Endothelial cell of umbilical vein (primary cell): ENCODE measurements around the gene ADSL. TPM values are rescaled to one million over a fixed set of nuclear protein-coding genes. Genes with fewer than 3 reads are reported as not detected.

Experiments used
- BruUV-seq: library from RNA; stranded (reverse); fragments of 400-500 nt; replicated peaks from 2 replicates; lab custom pipeline; 2021; lab: Mats Ljungman, UMichigan
- CTCF ChIA-PET: fragments of 300-600, 350-600 bp; sonication (Branson Sonifier 250); formaldehyde crosslinking; loops from one replicate; lab custom pipeline; 2021; ENCODE audit warnings: antibody characterized with exemption, inconsistent platforms; lab: Charles Lee
- POLR2A ChIA-PET: fragments of 300-600, 350-600 bp; sonication (Branson Sonifier 250); formaldehyde crosslinking; loops from one replicate; lab custom pipeline; 2021; ENCODE audit warnings: antibody characterized with exemption, inconsistent platforms; lab: Charles Lee
- DNase-seq: peaks from one replicate; pipeline ENCODE4 v3.0.0-alpha.2; 2011; ENCODE audit warnings: low read depth, low spot score
- FAIRE-seq: peaks from 2 replicates; lab custom pipeline; 2011; peaks lifted over from hg19 to GRCh38; lab: Jason Lieb, UNC
- H2AFZ ChIP-seq: 2 replicates; pipeline ENCODE4 v1.6.0; 2012; ENCODE audit warnings: low read depth, low read length, control low read depth, inconsistent platforms
- H3K27ac ChIP-seq: 2 replicates; pipeline ENCODE4 v1.5.1; 2011; ENCODE audit warnings: low read depth, mild to moderate bottlenecking, control low read depth, low read length, moderate library complexity; ENCODE audit not compliant: insufficient read depth
- H3K27me3 ChIP-seq, 2 experiments: 2 replicates each; pipeline versions ENCODE4 v1.6.0 to v1.6.1; 2011; ENCODE audit warnings: low read length in 2 of 2, mixed read lengths in 1 of 2; ENCODE audit not compliant: control insufficient read depth in 2 of 2, insufficient read depth in 2 of 2
- H3K36me3 ChIP-seq, 2 experiments: 2 replicates in 1 of 2; 3 replicates in 1 of 2; pipeline ENCODE4 v1.5.1; 2011; ENCODE audit warnings: low read length in 2 of 2, mild to moderate bottlenecking in 1 of 2, moderate library complexity in 1 of 2; ENCODE audit not compliant: control insufficient read depth in 2 of 2, insufficient read depth in 2 of 2; ENCODE audit errors: extremely low read depth in 1 of 2
- H3K4me1 ChIP-seq: 3 replicates; pipeline ENCODE4 v1.5.1; 2011; ENCODE audit warnings: mild to moderate bottlenecking, low read length; ENCODE audit not compliant: control insufficient read depth, insufficient read depth; ENCODE audit errors: extremely low read depth
- H3K4me2 ChIP-seq: 2 replicates; pipeline ENCODE4 v1.6.1; 2011; ENCODE audit warnings: low read length, control low read depth, mixed read lengths; ENCODE audit not compliant: insufficient read depth
- H3K4me3 ChIP-seq, 3 experiments: fragments of 200-600 bp in 1 of 3; sonication (generic), shearing (Covaris generic) in 1 of 3; replicated peaks in 1 of 3; 2 replicates each; pipeline ENCODE4 v1.5.1; 2011 to 2016; ENCODE audit warnings: control low read depth in 3 of 3, low read length in 3 of 3, mild to moderate bottlenecking in 2 of 3, inconsistent platforms in 1 of 3, low read depth in 1 of 3, moderate library complexity in 1 of 3; ENCODE audit not compliant: insufficient read depth in 1 of 3
- H3K79me2 ChIP-seq: 2 replicates; pipeline ENCODE4 v1.6.0; 2012; ENCODE audit warnings: low read length, inconsistent platforms; ENCODE audit not compliant: control insufficient read depth, insufficient read depth
- H3K9ac ChIP-seq: replicated peaks from 2 replicates; pipeline ENCODE3; 2011; ENCODE audit warnings: low read length, control low read depth; ENCODE audit not compliant: insufficient read depth; ENCODE audit errors: extremely low read depth
- H3K9me1 ChIP-seq: replicated peaks from 3 replicates; pipeline ENCODE4 v1.6.0; 2011; ENCODE audit warnings: mild to moderate bottlenecking, low read length; ENCODE audit not compliant: control insufficient read depth, insufficient read depth; ENCODE audit errors: extremely low read depth
- H3K9me3 ChIP-seq: replicated peaks from 2 replicates; pipeline ENCODE4 v1.5.1; 2012; ENCODE audit warnings: low read length, inconsistent platforms; ENCODE audit not compliant: control insufficient read depth, insufficient read depth
- H4K20me1 ChIP-seq: replicated peaks from 2 replicates; pipeline ENCODE3; 2011; ENCODE audit warnings: mild to moderate bottlenecking, low read length; ENCODE audit not compliant: control insufficient read depth, insufficient read depth; ENCODE audit errors: extremely low read depth
- EZH2 ChIP-seq: IDR thresholded peaks from 2 replicates; pipeline ENCODE4 v1.6.1; 2012; ENCODE audit warnings: borderline replicate concordance, low read depth, mild to moderate bottlenecking, moderate library complexity, low read length, inconsistent platforms; ENCODE audit not compliant: severe bottlenecking
- FOS ChIP-seq: IDR thresholded peaks from 2 replicates; pipeline ENCODE4 v1.6.1; 2011; ENCODE audit warnings: mild to moderate bottlenecking, low read length, moderate library complexity, borderline replicate concordance; ENCODE audit not compliant: insufficient read depth
- GATA2 ChIP-seq: IDR thresholded peaks from 2 replicates; pipeline ENCODE4 v1.7.0; 2011; ENCODE audit warnings: low read depth, mild to moderate bottlenecking, moderate library complexity, mixed read lengths, low read length; ENCODE audit not compliant: insufficient read length, insufficient read depth
- JUN ChIP-seq: IDR thresholded peaks from 2 replicates; pipeline ENCODE4 v1.6.1; 2011; ENCODE audit warnings: borderline replicate concordance, low read depth; ENCODE audit not compliant: insufficient read length, insufficient read depth
- MYC ChIP-seq: IDR thresholded peaks from one replicate; pipeline ENCODE4 v1.6.1; 2011; ENCODE audit warnings: mild to moderate bottlenecking, low read depth, low read length
- POLR2A ChIP-seq: IDR thresholded peaks from 2 replicates; pipeline ENCODE4 v1.6.1; 2012; ENCODE audit warnings: low read depth, mild to moderate bottlenecking, control low read depth, low read length
- POLR2AphosphoS5 ChIP-seq: IDR thresholded peaks from 2 replicates; pipeline ENCODE4 v1.6.1; 2012; ENCODE audit warnings: low read depth, mild to moderate bottlenecking, control low read depth, low read length, moderate library complexity; ENCODE audit not compliant: insufficient read depth
- dilution Hi-C: fragments of 300-500 bp; cut with MboI; formaldehyde crosslinking; loops from one replicate; pipeline ENCODE4 v1.15.0; 2019; ENCODE audit warnings: low sequenced_read_pairs; ENCODE audit not compliant: extremely low pct_ligation_motif_present
- intact Hi-C: fragments of 100-400 bp; cut with micrococcal nuclease; formaldehyde crosslinking; loops from one replicate; pipeline ENCODE4 v1.10.0; 2022
- polyA plus RNA-seq, 4 experiments: library from polyadenylated mRNA; depleted of rRNA in 3 of 4; stranded (reverse) in 3 of 4; unstranded in 1 of 4; fragments of >200 nt; gene quantifications; 2 replicates each; pipeline versions ENCODE4 v1.2.1 to v1.2.3, GENCODE V29; 2011 to 2012; ENCODE audit warnings: missing spikeins in 1 of 4
- total RNA-seq: library from RNA; stranded (reverse); gene quantifications from 2 replicates; pipeline ENCODE4 v1.2.3, GENCODE V29; 2021
- TF ChIP-seq, protein P1 (sequence below), 2 donors: IDR thresholded peaks; 1 replicate in 1 of 2; 2 replicates in 1 of 2; pipeline ENCODE4 v1.5.1; 2011; ENCODE audit warnings: low read length in 2 of 2, mild to moderate bottlenecking in 2 of 2, moderate library complexity in 2 of 2, control low read depth in 1 of 2, inconsistent platforms in 1 of 2, low read depth in 1 of 2; ENCODE audit not compliant: insufficient read depth in 1 of 2; ENCODE audit errors: extremely low read depth in 1 of 2
- TF ChIP-seq, protein P2 (sequence below): IDR thresholded peaks from 2 replicates; pipeline ENCODE4 v1.6.1; 2011; ENCODE audit not compliant: insufficient read depth, insufficient read length

The ADSL gene
- total and polyA plus RNA-seq, 2 donors (not counting 3 experiments of a cell fraction or from before 2014, with no cell fraction given) = 103 to 141 TPM

DNA sequence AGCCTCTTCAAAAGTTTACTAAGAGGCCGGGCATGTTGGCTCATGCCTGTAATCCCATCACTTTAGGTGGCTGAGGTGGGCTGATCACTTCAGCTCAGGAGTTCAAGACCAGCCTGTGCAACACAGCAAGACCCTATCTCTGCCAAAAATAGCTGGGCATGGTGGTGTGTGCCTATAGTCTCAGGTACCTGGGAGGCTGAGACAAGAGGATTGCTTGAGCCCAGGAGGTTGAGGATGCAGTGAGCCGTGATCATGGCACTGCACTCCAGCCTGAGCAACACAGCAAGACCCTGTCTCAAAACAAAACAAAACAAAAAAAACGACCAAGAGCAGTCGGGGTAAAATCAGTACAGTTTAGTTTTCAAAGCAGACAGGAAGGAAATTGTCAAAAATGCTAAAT lies 4.7 kb upstream of the ADSL start:
- BruUV-seq = no TSS peak

DNA sequence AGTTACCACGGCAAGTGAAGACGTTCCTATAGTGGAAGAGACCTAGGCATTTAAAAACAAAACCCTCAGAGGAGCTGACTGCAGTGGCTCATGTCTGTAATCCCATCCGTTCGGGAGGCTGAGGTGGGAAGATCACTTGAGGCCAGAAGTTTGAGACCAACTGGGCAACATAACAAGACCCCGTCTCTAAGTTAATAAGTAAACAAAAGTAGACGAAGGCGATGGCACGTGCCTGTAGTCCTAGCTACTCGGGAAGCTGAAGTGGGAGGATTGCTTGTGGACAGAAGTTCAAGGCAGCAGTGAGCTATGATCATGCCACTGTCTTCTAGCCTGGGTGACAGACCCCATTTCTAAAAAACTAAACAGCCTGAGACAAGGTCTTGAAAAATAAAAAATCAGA lies 3.8 kb upstream of the ADSL start:
- dilution Hi-C loops (no loop called here), intact Hi-C loops (no loop called here)
- POLR2A ChIA-PET = interaction anchor here (1.0 kb wide), 1 partner anchor 165 kb away, joined by 3 read pairs; the partner anchor contains the start of gene TNRC6B
- H2AFZ ChIP-seq = no peak overlapping the region
- no peak overlapping the region for H3K9ac ChIP-seq
- no peak overlapping the region for H3K27ac ChIP-seq
- peaks cover 12% of the 10 kb centered on the region for H3K79me2 ChIP-seq
- no peak overlapping the region for H3K4me3 ChIP-seq
- TF ChIP-seq JUN = no peak
- no peak for TF ChIP-seq FOS
- no peak for TF ChIP-seq POLR2AphosphoS5
- TF ChIP-seq, protein P1, sequence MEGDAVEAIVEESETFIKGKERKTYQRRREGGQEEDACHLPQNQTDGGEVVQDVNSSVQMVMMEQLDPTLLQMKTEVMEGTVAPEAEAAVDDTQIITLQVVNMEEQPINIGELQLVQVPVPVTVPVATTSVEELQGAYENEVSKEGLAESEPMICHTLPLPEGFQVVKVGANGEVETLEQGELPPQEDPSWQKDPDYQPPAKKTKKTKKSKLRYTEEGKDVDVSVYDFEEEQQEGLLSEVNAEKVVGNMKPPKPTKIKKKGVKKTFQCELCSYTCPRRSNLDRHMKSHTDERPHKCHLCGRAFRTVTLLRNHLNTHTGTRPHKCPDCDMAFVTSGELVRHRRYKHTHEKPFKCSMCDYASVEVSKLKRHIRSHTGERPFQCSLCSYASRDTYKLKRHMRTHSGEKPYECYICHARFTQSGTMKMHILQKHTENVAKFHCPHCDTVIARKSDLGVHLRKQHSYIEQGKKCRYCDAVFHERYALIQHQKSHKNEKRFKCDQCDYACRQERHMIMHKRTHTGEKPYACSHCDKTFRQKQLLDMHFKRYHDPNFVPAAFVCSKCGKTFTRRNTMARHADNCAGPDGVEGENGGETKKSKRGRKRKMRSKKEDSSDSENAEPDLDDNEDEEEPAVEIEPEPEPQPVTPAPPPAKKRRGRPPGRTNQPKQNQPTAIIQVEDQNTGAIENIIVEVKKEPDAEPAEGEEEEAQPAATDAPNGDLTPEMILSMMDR (IDR thresholded peaks at IDR 0.05; ENCODE audit: extremely low read depth in 1 of 2, insufficient read depth in 1 of 2, low read depth in 1 of 2, low read length in 2 of 2) = no peak
- TF ChIP-seq MYC = no peak
- TF ChIP-seq GATA2 = no peak
- TF ChIP-seq EZH2 = no peak
- TF ChIP-seq, protein P2, sequence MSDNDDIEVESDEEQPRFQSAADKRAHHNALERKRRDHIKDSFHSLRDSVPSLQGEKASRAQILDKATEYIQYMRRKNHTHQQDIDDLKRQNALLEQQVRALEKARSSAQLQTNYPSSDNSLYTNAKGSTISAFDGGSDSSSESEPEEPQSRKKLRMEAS = no peak
- no peak for TF ChIP-seq POLR2A
- H4K20me1 ChIP-seq = no peaks in the 10 kb centered on the region
- H3K4me2 ChIP-seq = no peak overlapping the region
- H3K27me3 ChIP-seq = no peaks in the 10 kb centered on the region
- BruUV-seq = no TSS peak
- H3K4me1 ChIP-seq = peaks cover 6% of the 10 kb centered on the region
- DNase-seq = no peak
- CTCF ChIA-PET = no interaction called here
- H3K9me3 ChIP-seq = no peaks in the 10 kb centered on the region
- no peak for FAIRE-seq
- H3K36me3 ChIP-seq = no peaks in the 10 kb centered on the region
- H3K9me1 ChIP-seq = no peaks in the 10 kb centered on the region

More for the DNA sequence above, 4.7 kb upstream of the ADSL start:
- Histone ChIP-seq H3K9me3 (no peaks in the 10 kb centered on the region), H3K4me3 (no peak overlapping the region), H3K27me3 (no peaks in the 10 kb centered on the region), H3K4me1 (no peaks in the 10 kb centered on the region), H3K9me1 (no peaks in the 10 kb centered on the region), H3K27ac (no peak overlapping the region), H3K9ac (no peak overlapping the region), H3K36me3 (no peaks in the 10 kb centered on the region), H3K79me2 (peaks cover 3% of the 10 kb centered on the region), H4K20me1 (no peaks in the 10 kb centered on the region), H3K4me2 (no peak overlapping the region), H2AFZ (no peak overlapping the region)
- TF ChIP-seq GATA2 = no peak
- TF ChIP-seq POLR2AphosphoS5 = no peak
- ChIA-PET CTCF (no interaction called here), POLR2A (interaction anchor here (0.6 kb wide), 1 partner anchor 7 kb away, joined by 3 read pairs; no protein-coding TSS in a partner anchor)
- dilution Hi-C loops (no loop called here), intact Hi-C loops (no loop called here)
- no peak for DNase-seq
- FAIRE-seq = no peak
